ENCODE data around the gene NTN4.

NTN4 gene

GRCh38 chr12:95608252-95609033 lies 182.1 kb downstream of the NTN4 start:
- Mint-ChIP-seq H3K27ac (no peak overlapping the region), H3K9me3 (no peaks in the 10 kb centered on the region), H3K4me1 (peaks cover 5% of the 10 kb centered on the region), H3K36me3 (ENCODE audit: low read depth) (no peaks in the 10 kb centered on the region), H3K27me3 (ENCODE audit: low read depth) (no peaks in the 10 kb centered on the region), H3K4me3 (no peak overlapping the region)
- TF ChIP-seq CTCF (IDR thresholded peaks at IDR 0.05; ENCODE audit: unreplicated experiment in 3 of 3), result no peak
